ENCODE measurements around the gene FMN1. TPM values are rescaled to one million over a fixed set of nuclear protein-coding genes. Genes with fewer than 3 reads are reported as not detected.

FMN1 gene
- total and polyA plus RNA-seq, 2 donors from 2014 or later, result 0.71 to 44.8 TPM

DNA sequence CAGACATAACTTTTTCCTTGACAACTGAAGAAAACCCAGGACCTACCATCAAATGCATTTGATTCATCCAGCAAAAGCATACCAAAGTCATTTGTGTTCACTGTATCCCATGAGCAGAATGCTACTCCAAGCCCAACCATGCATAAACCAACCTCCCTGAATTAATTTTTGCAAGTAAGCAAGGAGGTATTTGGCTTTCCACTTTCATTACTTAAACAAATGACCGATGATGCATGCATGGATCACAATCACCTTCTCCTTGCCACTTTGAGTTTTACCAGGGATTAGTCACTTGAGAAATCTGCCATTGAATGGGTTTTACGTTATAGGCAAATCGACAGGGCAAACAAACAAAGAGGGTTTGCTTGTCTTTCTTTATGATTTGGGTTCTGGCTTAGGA lies 214.8 kb downstream of the FMN1 start:
- TF ChIP-seq, protein P1, sequence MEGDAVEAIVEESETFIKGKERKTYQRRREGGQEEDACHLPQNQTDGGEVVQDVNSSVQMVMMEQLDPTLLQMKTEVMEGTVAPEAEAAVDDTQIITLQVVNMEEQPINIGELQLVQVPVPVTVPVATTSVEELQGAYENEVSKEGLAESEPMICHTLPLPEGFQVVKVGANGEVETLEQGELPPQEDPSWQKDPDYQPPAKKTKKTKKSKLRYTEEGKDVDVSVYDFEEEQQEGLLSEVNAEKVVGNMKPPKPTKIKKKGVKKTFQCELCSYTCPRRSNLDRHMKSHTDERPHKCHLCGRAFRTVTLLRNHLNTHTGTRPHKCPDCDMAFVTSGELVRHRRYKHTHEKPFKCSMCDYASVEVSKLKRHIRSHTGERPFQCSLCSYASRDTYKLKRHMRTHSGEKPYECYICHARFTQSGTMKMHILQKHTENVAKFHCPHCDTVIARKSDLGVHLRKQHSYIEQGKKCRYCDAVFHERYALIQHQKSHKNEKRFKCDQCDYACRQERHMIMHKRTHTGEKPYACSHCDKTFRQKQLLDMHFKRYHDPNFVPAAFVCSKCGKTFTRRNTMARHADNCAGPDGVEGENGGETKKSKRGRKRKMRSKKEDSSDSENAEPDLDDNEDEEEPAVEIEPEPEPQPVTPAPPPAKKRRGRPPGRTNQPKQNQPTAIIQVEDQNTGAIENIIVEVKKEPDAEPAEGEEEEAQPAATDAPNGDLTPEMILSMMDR (IDR thresholded peaks at IDR 0.05; ENCODE audit: borderline replicate concordance, extremely low read depth, insufficient read depth), result no peak
- no peaks in the 10 kb centered on the region for H3K4me1 ChIP-seq (ENCODE audit: control insufficient read depth in 2 of 3, insufficient read depth in 2 of 3, low read depth in 1 of 3, low read length in 3 of 3)
- FAIRE-seq (no peak), DNase-seq (peak in 2 of 5 donors; percentile 40 to 49)
- H3K27me3 ChIP-seq (ENCODE audit: control insufficient read depth, insufficient read depth, low read length), result no peaks in the 10 kb centered on the region
- no peak overlapping the region for H3K9ac ChIP-seq (ENCODE audit: low read length in 3 of 3)
- H3K9me3 ChIP-seq (ENCODE audit: control insufficient read depth in 2 of 3, insufficient read depth in 1 of 3, low read length in 3 of 3), result no peaks in the 10 kb centered on the region
- no peaks in the 10 kb centered on the region for H3K36me3 ChIP-seq (ENCODE audit: control insufficient read depth in 2 of 3, insufficient read depth in 3 of 3, low read length in 3 of 3)
- intact Hi-C loops (cut with DNase I), result loop anchor here (10.0 kb wide), 1 partner anchor 315 kb away; no protein-coding TSS in a partner anchor
- H3K27ac ChIP-seq (ENCODE audit: low read depth in 2 of 2, low read length in 2 of 2), result no peak overlapping the region
- H3K4me3 ChIP-seq (ENCODE audit: low read length in 3 of 3), result no peak overlapping the region

DNA sequence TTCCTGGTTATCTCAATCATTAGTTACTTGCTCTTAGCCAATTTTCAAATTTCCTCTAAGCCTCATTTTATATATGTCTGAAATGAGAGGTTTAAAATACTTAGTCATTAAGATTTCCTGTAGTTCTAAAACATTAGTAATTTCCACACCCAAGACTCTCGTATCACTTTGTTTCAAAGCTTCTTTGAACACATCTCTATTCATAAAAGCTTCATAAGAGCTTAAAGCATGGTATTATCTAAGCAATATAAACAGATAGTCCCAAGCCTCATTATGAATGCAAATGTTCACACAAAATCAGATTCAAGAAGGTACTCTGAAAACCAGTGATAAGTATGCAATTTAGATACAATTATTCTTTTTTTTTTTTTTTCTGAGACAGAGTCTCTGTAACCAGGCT lies 217.0 kb downstream of the FMN1 start:
- H3K27ac ChIP-seq (ENCODE audit: low read depth in 2 of 2, low read length in 2 of 2), result no peak overlapping the region
- TF ChIP-seq, protein P1 (IDR thresholded peaks at IDR 0.05; ENCODE audit: borderline replicate concordance, extremely low read depth, insufficient read depth), result no peak
- no peak overlapping the region for H3K4me3 ChIP-seq (ENCODE audit: low read length in 3 of 3)
- no peaks in the 10 kb centered on the region for H3K36me3 ChIP-seq (ENCODE audit: control insufficient read depth in 2 of 3, insufficient read depth in 3 of 3, low read length in 3 of 3)
- DNase-seq (no peak), FAIRE-seq (no peak)
- no peaks in the 10 kb centered on the region for H3K9me3 ChIP-seq (ENCODE audit: control insufficient read depth in 2 of 3, insufficient read depth in 1 of 3, low read length in 3 of 3)
- intact Hi-C loops (cut with DNase I), result no loop called here
- no peaks in the 10 kb centered on the region for H3K4me1 ChIP-seq (ENCODE audit: control insufficient read depth in 2 of 3, insufficient read depth in 2 of 3, low read depth in 1 of 3, low read length in 3 of 3)
- H3K27me3 ChIP-seq (ENCODE audit: control insufficient read depth, insufficient read depth, low read length), result no peaks in the 10 kb centered on the region
- no peak overlapping the region for H3K9ac ChIP-seq (ENCODE audit: low read length in 3 of 3)

DNA sequence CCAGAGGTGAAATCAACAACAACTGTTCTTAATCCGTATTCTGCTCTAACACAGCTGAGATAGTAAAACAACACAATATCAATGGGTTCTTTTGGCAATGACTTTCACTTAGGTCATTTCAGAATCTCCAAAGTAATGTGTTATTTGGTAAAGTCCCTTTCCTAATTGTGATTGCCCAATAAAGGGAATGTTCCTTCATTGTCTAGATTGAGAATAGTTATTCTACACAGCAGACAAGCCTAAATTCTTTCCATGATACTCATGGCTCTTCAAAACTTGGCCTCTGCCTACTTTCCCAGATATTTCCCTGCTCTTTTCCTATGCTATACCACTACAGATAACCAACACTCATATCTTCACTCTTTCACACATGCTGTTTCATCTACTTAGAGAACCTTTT lies 219.8 kb downstream of the FMN1 start:
- Histone ChIP-seq H3K36me3 (ENCODE audit: control insufficient read depth in 2 of 3, insufficient read depth in 3 of 3, low read length in 3 of 3) (no peaks in the 10 kb centered on the region), H3K9me3 (ENCODE audit: control insufficient read depth in 2 of 3, insufficient read depth in 1 of 3, low read length in 3 of 3) (no peaks in the 10 kb centered on the region), H3K9ac (ENCODE audit: low read length in 3 of 3) (no peak overlapping the region), H3K4me3 (ENCODE audit: low read length in 3 of 3) (no peak overlapping the region), H3K27ac (ENCODE audit: low read depth in 2 of 2, low read length in 2 of 2) (no peak overlapping the region), H3K4me1 (ENCODE audit: control insufficient read depth in 2 of 3, insufficient read depth in 2 of 3, low read depth in 1 of 3, low read length in 3 of 3) (no peaks in the 10 kb centered on the region), H3K27me3 (ENCODE audit: control insufficient read depth, insufficient read depth, low read length) (no peaks in the 10 kb centered on the region)
- FAIRE-seq (no peak), DNase-seq (no peak)
- TF ChIP-seq, protein P1 (IDR thresholded peaks at IDR 0.05; ENCODE audit: borderline replicate concordance, extremely low read depth, insufficient read depth), result no peak
- intact Hi-C loops (cut with DNase I), result no loop called here

DNA sequence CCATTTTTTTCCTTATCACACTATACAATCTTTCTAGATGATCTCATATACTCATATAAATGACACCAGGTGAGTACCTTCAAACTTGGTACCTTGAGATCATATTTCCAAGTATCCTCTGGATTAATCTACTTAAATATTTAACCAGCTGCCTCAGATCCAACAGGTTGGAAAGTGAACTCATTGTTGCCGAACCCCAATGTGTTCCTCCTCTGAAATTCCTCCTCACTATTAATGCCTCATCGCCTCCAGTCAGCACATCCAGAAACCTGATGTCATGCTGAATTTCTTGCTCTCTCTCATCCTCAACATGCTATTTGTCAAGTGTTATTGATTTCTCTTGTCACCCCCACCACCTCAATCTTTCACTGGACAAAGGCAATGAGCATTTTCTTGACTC lies 221.8 kb downstream of the FMN1 start:
- no peak for FAIRE-seq
- Histone ChIP-seq H3K4me1 (ENCODE audit: control insufficient read depth in 2 of 3, insufficient read depth in 2 of 3, low read depth in 1 of 3, low read length in 3 of 3) (no peaks in the 10 kb centered on the region), H3K9me3 (ENCODE audit: control insufficient read depth in 2 of 3, insufficient read depth in 1 of 3, low read length in 3 of 3) (no peaks in the 10 kb centered on the region), H3K36me3 (ENCODE audit: control insufficient read depth in 2 of 3, insufficient read depth in 3 of 3, low read length in 3 of 3) (no peaks in the 10 kb centered on the region), H3K4me3 (ENCODE audit: low read length in 3 of 3) (no peak overlapping the region), H3K27me3 (ENCODE audit: control insufficient read depth, insufficient read depth, low read length) (no peaks in the 10 kb centered on the region), H3K27ac (ENCODE audit: low read depth in 2 of 2, low read length in 2 of 2) (no peak overlapping the region), H3K9ac (ENCODE audit: low read length in 3 of 3) (no peak overlapping the region)
- DNase-seq, result no peak
- intact Hi-C loops (cut with DNase I), result no loop called here
- TF ChIP-seq, protein P1 (IDR thresholded peaks at IDR 0.05; ENCODE audit: borderline replicate concordance, extremely low read depth, insufficient read depth), result no peak
